Mucosa of descending colon (tissue), 3 donors: ENCODE data around the gene VPS33B. TPM values are rescaled to one million over a fixed set of nuclear protein-coding genes. Genes with fewer than 3 reads are reported as not detected.

Source experiments
- ATAC-seq: fragments of 200-7000 bp; cut with Tn5 transposase; one replicate; pipeline ENCODE4 v1.9.1; 2020; ENCODE audit warnings: mild to moderate bottlenecking, moderate library complexity
- DNase-seq, 3 donors: peaks; one replicate each; pipeline ENCODE4 v3.0.0-alpha.2; 2020
- H3K36me3 ChIP-seq: fragments of 200-600 bp; one replicate; pipeline ENCODE4 v1.8.0; 2021; ENCODE audit warnings: low read depth, mild to moderate bottlenecking
- H3K4me1 ChIP-seq: fragments of 200-600 bp; one replicate; pipeline ENCODE4 v1.8.0; 2021; ENCODE audit warnings: low read depth, mild to moderate bottlenecking
- H3K4me3 ChIP-seq: fragments of 200-600 bp; one replicate; pipeline ENCODE4 v1.8.0; 2021; ENCODE audit warnings: mild to moderate bottlenecking
- H3K9me3 ChIP-seq: fragments of 200-600 bp; one replicate; pipeline ENCODE4 v1.8.0; 2021; ENCODE audit warnings: mild to moderate bottlenecking
- intact Hi-C, 2 donors: fragments of 100-400 bp; cut with DNase I in 1 of 2; cut with micrococcal nuclease in 1 of 2; formaldehyde crosslinking; loops; one replicate each; pipeline versions ENCODE4 v1.11.0 to v1.11.1; 2022; cut with DNase I, micrococcal nuclease
- total RNA-seq, 3 donors: library from RNA; stranded (reverse); fragmentation: NEBNext Ultra II Directional in 2 of 3; extraction: Animal tissue kit (Norgen Biotek cat#: 25700) in 2 of 3; gene quantifications; one replicate each; pipeline versions ENCODE4 v1.2.1 to v1.2.4, GENCODE V29; 2021 to 2023
- TF ChIP-seq, protein P1 (sequence below): fragments of 200-600 bp; IDR thresholded peaks from one replicate; pipeline ENCODE4 v1.8.0; 2022; ENCODE audit warnings: antibody characterized with exemption, mild to moderate bottlenecking
- donor health status: DM: no; HTN: no; CAD: no; lungs with moderate emphysema.
- donor health status: DM: no; HTN: no; CAD: no.
- donor health status: DM: no; HTN: yes; CAD: no.

The VPS33B gene
- total RNA-seq, 3 donors from 2014 or later: 13.4 to 22.7 (median 16.2) TPM

DNA sequence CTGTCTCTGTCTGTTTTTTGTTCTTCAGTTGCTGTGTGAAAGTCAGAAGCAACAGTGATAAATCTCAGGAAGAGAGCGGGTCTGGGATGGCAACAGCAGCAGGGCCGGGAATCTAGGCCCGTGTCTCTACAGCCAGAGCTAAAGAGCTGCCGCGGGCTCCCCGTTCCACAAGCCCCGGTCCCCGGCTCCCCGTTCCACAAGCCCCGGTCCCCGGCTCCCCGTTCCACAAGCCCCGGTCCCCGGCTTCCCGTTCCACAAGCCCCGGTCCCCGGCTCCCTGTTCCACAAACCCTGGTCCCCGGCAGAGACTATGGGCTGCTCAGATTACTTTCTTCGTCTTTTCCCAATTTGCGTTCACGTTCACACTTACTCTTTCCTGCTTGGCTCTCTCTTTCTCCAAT lies 48.2 kb downstream of the VPS33B start:
- DNase-seq: no peak
- intact Hi-C loops: no loop called here
- H3K36me3 ChIP-seq: no peaks in the 10 kb centered on the region
- ATAC-seq: no peak
- no peak overlapping the region for H3K4me3 ChIP-seq
- TF ChIP-seq, protein P1, sequence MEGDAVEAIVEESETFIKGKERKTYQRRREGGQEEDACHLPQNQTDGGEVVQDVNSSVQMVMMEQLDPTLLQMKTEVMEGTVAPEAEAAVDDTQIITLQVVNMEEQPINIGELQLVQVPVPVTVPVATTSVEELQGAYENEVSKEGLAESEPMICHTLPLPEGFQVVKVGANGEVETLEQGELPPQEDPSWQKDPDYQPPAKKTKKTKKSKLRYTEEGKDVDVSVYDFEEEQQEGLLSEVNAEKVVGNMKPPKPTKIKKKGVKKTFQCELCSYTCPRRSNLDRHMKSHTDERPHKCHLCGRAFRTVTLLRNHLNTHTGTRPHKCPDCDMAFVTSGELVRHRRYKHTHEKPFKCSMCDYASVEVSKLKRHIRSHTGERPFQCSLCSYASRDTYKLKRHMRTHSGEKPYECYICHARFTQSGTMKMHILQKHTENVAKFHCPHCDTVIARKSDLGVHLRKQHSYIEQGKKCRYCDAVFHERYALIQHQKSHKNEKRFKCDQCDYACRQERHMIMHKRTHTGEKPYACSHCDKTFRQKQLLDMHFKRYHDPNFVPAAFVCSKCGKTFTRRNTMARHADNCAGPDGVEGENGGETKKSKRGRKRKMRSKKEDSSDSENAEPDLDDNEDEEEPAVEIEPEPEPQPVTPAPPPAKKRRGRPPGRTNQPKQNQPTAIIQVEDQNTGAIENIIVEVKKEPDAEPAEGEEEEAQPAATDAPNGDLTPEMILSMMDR: no peak
- no peaks in the 10 kb centered on the region for H3K9me3 ChIP-seq
- H3K4me1 ChIP-seq: no peaks in the 10 kb centered on the region

DNA sequence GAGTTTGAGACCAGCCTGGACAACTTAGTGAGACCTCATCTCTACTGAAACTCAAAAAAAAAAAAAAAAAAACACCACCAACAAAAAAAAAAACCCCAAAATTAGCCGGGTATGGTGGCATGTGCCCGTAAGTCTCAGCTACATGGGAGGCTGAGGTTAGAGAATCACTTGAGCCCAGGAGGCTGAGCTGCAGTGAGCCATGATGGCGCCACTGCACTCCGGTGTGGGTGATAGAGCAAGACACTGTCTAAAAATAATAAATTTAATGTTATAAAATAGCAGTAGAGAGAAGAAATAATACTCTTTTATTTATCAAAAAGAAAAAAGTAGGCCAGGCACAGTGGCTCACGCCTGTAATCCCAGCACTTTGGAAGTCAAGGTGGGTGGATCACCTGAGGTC lies 50.3 kb downstream of the VPS33B start:
- intact Hi-C loops: no loop called here
- TF ChIP-seq, protein P1: no peak
- H3K4me1 ChIP-seq: no peaks in the 10 kb centered on the region
- no peaks in the 10 kb centered on the region for H3K9me3 ChIP-seq
- no peaks in the 10 kb centered on the region for H3K36me3 ChIP-seq
- H3K4me3 ChIP-seq: no peak overlapping the region
- no peak for ATAC-seq
- DNase-seq: no peak

DNA sequence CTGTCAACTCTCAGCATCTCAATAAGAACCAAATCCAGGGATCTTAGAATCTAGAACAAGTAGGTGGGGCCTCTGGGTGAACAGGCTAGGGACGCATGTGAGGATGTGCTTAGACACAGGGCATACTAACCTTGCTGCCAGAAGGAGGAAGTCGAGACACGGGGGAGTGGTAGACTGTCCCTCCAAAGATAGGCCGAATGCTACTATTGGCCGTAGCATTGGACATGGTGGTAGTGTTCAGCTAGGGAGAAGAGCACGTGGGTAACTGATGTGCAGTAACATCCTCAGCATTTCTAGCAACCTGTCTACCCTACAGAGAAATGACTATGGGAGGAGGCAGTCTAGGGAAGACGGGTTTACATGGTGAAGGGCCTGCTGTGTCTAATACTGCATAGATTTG lies 52.1 kb downstream of the VPS33B start:
- no peak for DNase-seq
- intact Hi-C loops: no loop called here
- ATAC-seq: no peak
- no peak overlapping the region for H3K4me3 ChIP-seq
- TF ChIP-seq, protein P1: no peak
- H3K36me3 ChIP-seq: no peaks in the 10 kb centered on the region
- H3K9me3 ChIP-seq: no peaks in the 10 kb centered on the region
- H3K4me1 ChIP-seq: no peaks in the 10 kb centered on the region

DNA sequence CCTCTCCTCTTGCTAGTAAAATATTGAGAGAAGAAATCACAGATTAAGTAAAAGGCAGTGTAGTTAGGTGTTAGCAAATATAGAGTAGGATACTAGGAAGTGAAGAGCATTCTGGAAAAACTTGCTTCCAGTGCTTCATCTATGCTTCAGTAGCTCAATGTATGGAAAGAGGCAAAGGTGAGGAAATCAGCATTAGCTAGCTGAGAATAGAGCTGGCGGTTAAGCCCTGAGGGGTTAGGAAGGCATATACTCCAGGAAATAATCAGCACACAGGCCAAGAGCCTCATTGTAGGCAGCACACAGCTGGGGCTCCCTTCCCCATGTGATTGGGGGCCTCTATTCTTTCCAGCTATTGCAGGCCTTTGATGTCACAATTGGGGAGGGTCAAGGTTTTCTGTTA lies 54.0 kb downstream of the VPS33B start:
- ATAC-seq (no peak), DNase-seq (no peak)
- no peaks in the 10 kb centered on the region for H3K36me3 ChIP-seq
- no peaks in the 10 kb centered on the region for H3K4me1 ChIP-seq
- intact Hi-C loops: no loop called here
- TF ChIP-seq, protein P1: no peak
- no peaks in the 10 kb centered on the region for H3K9me3 ChIP-seq
- H3K4me3 ChIP-seq: no peak overlapping the region

DNA sequence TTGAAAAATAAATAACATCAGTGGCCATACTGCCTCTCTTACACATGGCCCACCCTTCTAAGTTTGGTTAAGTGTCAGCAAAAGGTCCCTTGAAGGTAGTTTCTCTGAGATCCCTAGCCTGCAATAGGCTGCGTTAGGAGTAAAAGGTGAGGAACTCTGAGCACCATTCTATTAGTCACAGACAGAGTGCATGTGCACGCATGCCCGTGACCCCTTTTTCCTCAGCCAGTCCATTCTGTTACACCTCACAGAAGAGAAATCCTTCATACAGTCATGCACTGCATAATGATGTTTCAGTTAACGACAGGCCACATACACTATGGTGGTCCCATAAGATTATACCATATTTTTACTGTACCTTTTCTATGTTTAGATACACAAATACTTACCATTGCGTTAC lies 55.2 kb downstream of the VPS33B start:
- Histone ChIP-seq H3K4me3 (no peak overlapping the region), H3K9me3 (no peaks in the 10 kb centered on the region), H3K4me1 (no peaks in the 10 kb centered on the region), H3K36me3 (no peaks in the 10 kb centered on the region)
- TF ChIP-seq, protein P1: no peak
- DNase-seq (no peak), ATAC-seq (no peak)
- intact Hi-C loops: no loop called here

DNA sequence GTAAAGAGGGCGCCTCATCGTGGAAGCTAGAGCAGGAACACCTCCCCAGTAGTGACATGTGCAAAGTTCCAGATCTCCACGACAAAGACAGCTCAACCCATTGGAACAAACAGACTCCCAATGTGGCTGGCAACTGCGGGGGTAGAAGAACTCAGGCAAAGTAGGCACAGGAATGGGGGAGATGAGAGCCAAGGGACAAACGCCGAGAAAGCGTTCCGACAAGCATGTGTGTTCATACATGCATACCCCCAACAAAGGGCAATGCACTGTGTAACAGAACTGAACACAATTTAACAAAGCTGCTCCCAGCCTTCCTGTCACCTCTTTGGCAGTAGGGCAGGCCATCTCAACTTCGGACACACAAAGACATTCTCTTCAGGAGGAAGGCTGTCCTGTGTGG lies 56.1 kb downstream of the VPS33B start:
- intact Hi-C loops: no loop called here
- TF ChIP-seq, protein P1: no peak
- DNase-seq: no peak
- Histone ChIP-seq H3K4me1 (no peaks in the 10 kb centered on the region), H3K4me3 (no peak overlapping the region), H3K36me3 (no peaks in the 10 kb centered on the region), H3K9me3 (no peaks in the 10 kb centered on the region)
- no peak for ATAC-seq
